Measurements from ENCODE around the gene PCSK9.

PCSK9 gene

GRCh38 chr1:55067022-55067778 is 27.9 kb downstream of the PCSK9 start:
- H3K4me3 ChIP-seq (ENCODE audit: control insufficient read depth, low read depth, low read length): no peak overlapping the region
- DNase-seq (ENCODE audit: low read depth): no peak
- TF ChIP-seq, protein P1, sequence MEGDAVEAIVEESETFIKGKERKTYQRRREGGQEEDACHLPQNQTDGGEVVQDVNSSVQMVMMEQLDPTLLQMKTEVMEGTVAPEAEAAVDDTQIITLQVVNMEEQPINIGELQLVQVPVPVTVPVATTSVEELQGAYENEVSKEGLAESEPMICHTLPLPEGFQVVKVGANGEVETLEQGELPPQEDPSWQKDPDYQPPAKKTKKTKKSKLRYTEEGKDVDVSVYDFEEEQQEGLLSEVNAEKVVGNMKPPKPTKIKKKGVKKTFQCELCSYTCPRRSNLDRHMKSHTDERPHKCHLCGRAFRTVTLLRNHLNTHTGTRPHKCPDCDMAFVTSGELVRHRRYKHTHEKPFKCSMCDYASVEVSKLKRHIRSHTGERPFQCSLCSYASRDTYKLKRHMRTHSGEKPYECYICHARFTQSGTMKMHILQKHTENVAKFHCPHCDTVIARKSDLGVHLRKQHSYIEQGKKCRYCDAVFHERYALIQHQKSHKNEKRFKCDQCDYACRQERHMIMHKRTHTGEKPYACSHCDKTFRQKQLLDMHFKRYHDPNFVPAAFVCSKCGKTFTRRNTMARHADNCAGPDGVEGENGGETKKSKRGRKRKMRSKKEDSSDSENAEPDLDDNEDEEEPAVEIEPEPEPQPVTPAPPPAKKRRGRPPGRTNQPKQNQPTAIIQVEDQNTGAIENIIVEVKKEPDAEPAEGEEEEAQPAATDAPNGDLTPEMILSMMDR (IDR thresholded peaks at IDR 0.05; ENCODE audit: control insufficient read depth, insufficient read depth, low read depth, low read length, missing control alignments): no peak

- DNase-seq (ENCODE audit: low read depth): no peak
- TF ChIP-seq, protein P1 (IDR thresholded peaks at IDR 0.05; ENCODE audit: control insufficient read depth, insufficient read depth, low read depth, low read length, missing control alignments): no peak
- H3K4me3 ChIP-seq (ENCODE audit: control insufficient read depth, low read depth, low read length): no peak overlapping the region
These were observed 28.6 kb downstream of the PCSK9 start for GRCh38 chr1:55067914-55068313.

DNA sequence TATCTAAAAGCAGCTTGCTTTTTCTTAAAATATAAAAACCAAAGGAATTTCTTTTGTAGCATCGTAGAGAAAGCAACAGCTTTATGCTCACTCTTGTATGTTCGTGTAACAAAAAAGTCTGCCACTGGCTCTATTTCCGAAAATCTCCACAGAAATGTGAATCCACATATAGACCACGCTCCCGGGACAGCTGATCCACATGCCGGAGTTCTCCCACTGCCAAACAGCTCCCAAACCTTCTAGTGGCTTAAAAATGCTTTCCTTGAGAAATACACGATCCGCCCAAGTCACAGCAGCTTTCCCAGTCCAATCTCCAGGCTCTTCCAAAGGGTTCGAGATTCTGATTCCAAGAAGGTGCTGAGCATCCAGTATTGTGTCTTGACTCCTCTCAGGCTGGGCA is 29.3 kb downstream of the PCSK9 start:
- DNase-seq (ENCODE audit: low read depth): no peak
- H3K4me3 ChIP-seq (ENCODE audit: control insufficient read depth, low read depth, low read length): no peak overlapping the region
- TF ChIP-seq, protein P1 (IDR thresholded peaks at IDR 0.05; ENCODE audit: control insufficient read depth, insufficient read depth, low read depth, low read length, missing control alignments): no peak

- TF ChIP-seq, protein P1 (IDR thresholded peaks at IDR 0.05; ENCODE audit: control insufficient read depth, insufficient read depth, low read depth, low read length, missing control alignments): no peak
- no peak overlapping the region for H3K4me3 ChIP-seq (ENCODE audit: control insufficient read depth, low read depth, low read length)
- no peak for DNase-seq (ENCODE audit: low read depth)
These were observed 29.9 kb downstream of the PCSK9 start for GRCh38 chr1:55069280-55069679.

- no peak overlapping the region for H3K4me3 ChIP-seq (ENCODE audit: control insufficient read depth, low read depth, low read length)
- no peak for DNase-seq (ENCODE audit: low read depth)
- TF ChIP-seq, protein P1 (IDR thresholded peaks at IDR 0.05; ENCODE audit: control insufficient read depth, insufficient read depth, low read depth, low read length, missing control alignments): no peak
These were observed 31.2 kb downstream of the PCSK9 start for GRCh38 chr1:55070293-55071164.

- DNase-seq (ENCODE audit: low read depth): no peak
- TF ChIP-seq, protein P1 (IDR thresholded peaks at IDR 0.05; ENCODE audit: control insufficient read depth, insufficient read depth, low read depth, low read length, missing control alignments): peak; percentile 48
- no peak overlapping the region for H3K4me3 ChIP-seq (ENCODE audit: control insufficient read depth, low read depth, low read length)
These were observed 32.1 kb downstream of the PCSK9 start for GRCh38 chr1:55071477-55071876.
